Panc1 (cell line): ENCODE results near the gene LRIG2. TPM values are rescaled to one million over a fixed set of nuclear protein-coding genes. Genes with fewer than 3 reads are reported as not detected.

Experiments
- ATAC-seq: fragments of 200-7000 bp; cut with Tn5 transposase; 2 replicates; pipeline ENCODE4 v1.9.1; 2020; ENCODE audit warnings: mild to moderate bottlenecking, moderate library complexity
- BruUV-seq: library from RNA; stranded (reverse); fragments of 400-500 nt; replicated peaks from 2 replicates; lab custom pipeline; 2021; lab: Mats Ljungman, UMichigan
- CTCF ChIA-PET: fragments of 300-600 bp; sonication (Branson Sonifier 250); formaldehyde crosslinking; loops from one replicate; lab custom pipeline; 2022; ENCODE audit warnings: antibody characterized with exemption; lab: Charles Lee
- POLR2A ChIA-PET: fragments of 300-600 bp; sonication (Branson Sonifier 250); formaldehyde crosslinking; loops from one replicate; lab custom pipeline; 2022; ENCODE audit warnings: antibody characterized with exemption; lab: Charles Lee
- DNase-seq: peaks from one replicate; pipeline ENCODE4 v3.0.0-alpha.2; 2010; ENCODE audit warnings: low read depth, low spot score
- H3K27ac ChIP-seq: 2 replicates; pipeline ENCODE4 v1.5.1; 2011; ENCODE audit warnings: mild to moderate bottlenecking, low read length, inconsistent platforms
- H3K27me3 ChIP-seq: fragments of 200-500 bp; sonication (Bioruptor generic); 2 replicates; pipeline ENCODE4 v1.6.0; 2014; ENCODE audit warnings: low read length, inconsistent platforms; ENCODE audit not compliant: control insufficient read depth, insufficient read depth
- H3K36me3 ChIP-seq: fragments of 200-500 bp; sonication (Bioruptor generic); 2 replicates; pipeline ENCODE4 v1.5.1; 2014; ENCODE audit warnings: inconsistent platforms, mild to moderate bottlenecking, low read length, moderate library complexity; ENCODE audit not compliant: control insufficient read depth, insufficient read depth
- H3K4me1 ChIP-seq: 2 replicates; pipeline ENCODE4 v1.5.1; 2011; ENCODE audit warnings: inconsistent platforms, mild to moderate bottlenecking, low read length, moderate library complexity; ENCODE audit not compliant: control insufficient read depth, insufficient read depth
- H3K4me3 ChIP-seq, 2 experiments: 2 replicates each; pipeline ENCODE4 v1.5.1; 2011 to 2012; ENCODE audit warnings: low read depth in 2 of 2, low read length in 2 of 2, mild to moderate bottlenecking in 2 of 2, inconsistent platforms in 1 of 2, moderate library complexity in 1 of 2
- H3K9me3 ChIP-seq: fragments of 200-500 bp; sonication (Bioruptor generic); 2 replicates; pipeline ENCODE4 v1.5.1; 2014; ENCODE audit warnings: low read depth, mild to moderate bottlenecking, inconsistent platforms, low read length, moderate library complexity; ENCODE audit not compliant: control insufficient read depth, insufficient read depth
- POLR2AphosphoS5 ChIP-seq: IDR thresholded peaks from 2 replicates; pipeline ENCODE4 v1.6.1; 2012; ENCODE audit warnings: mild to moderate bottlenecking, low read depth, low read length, moderate library complexity
- SIN3A ChIP-seq: IDR thresholded peaks from 2 replicates; pipeline ENCODE4 v1.6.1; 2012; ENCODE audit warnings: low read depth, mild to moderate bottlenecking, low read length, moderate library complexity, borderline replicate concordance; ENCODE audit not compliant: insufficient read depth
- TCF7L2 ChIP-seq: IDR thresholded peaks from 2 replicates; pipeline ENCODE4 v1.6.1; 2011; ENCODE audit warnings: mild to moderate bottlenecking, low read depth, low read length, inconsistent platforms
- in situ Hi-C: cut with HindIII; loops from 2 replicates; pipeline ENCODE4 v1.10.0; 2016; ENCODE audit warnings: low sequenced_read_pairs, low pct_unique_long_range_greater_than_20kb
- intact Hi-C: fragments of 100-400 bp; cut with micrococcal nuclease; formaldehyde crosslinking; loops from one replicate; pipeline ENCODE4 v1.10.0; 2022; ENCODE audit not compliant: unreplicated experiment
- total RNA-seq: library from RNA; stranded (reverse); gene quantifications from one replicate; pipeline ENCODE4 v1.2.1, GENCODE V29; 2021; ENCODE audit not compliant: unreplicated experiment
- TF ChIP-seq, protein P1 (sequence below), 2 experiments: IDR thresholded peaks; 2 replicates each; pipeline ENCODE4 v1.6.1; 2011 to 2012; ENCODE audit warnings: low read depth in 2 of 2, control low read depth in 1 of 2, low read length in 1 of 2, mild to moderate bottlenecking in 1 of 2, moderate library complexity in 1 of 2; ENCODE audit not compliant: insufficient read depth in 1 of 2
- TF ChIP-seq, protein P2 (sequence below): fragments of 450-650 bp; IDR thresholded peaks from 2 replicates; pipeline ENCODE4 v1.5.1; 2017; ENCODE audit warnings: mild to moderate bottlenecking

LRIG2 gene
- total RNA-seq, 1 experiment from 2014 or later, result 8.9 TPM

DNA sequence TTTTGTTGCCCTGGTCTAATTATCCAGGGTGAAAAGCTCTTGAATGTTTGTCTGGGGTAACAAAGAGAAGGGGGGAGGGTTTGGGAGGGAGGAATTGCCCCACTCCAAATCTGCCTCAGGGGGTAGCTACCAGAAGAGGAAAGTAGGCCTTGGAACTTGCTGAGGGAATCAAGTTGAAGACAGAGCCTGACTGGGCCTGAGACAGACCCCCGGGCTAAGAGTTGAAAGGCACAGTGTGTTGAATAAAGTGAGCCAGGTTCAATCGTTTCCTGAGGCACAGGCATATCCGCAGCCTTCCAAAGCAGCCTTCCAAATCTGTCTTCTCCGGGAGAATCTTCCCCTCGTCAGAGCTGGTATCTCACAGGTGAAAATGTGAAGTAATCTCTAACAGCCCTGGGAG is 96.6 kb downstream of the LRIG2 start:
- BruUV-seq, result no TSS peak
- TF ChIP-seq TCF7L2 (no peak), SIN3A (no peak), POLR2AphosphoS5 (no peak)
- TF ChIP-seq, protein P1, sequence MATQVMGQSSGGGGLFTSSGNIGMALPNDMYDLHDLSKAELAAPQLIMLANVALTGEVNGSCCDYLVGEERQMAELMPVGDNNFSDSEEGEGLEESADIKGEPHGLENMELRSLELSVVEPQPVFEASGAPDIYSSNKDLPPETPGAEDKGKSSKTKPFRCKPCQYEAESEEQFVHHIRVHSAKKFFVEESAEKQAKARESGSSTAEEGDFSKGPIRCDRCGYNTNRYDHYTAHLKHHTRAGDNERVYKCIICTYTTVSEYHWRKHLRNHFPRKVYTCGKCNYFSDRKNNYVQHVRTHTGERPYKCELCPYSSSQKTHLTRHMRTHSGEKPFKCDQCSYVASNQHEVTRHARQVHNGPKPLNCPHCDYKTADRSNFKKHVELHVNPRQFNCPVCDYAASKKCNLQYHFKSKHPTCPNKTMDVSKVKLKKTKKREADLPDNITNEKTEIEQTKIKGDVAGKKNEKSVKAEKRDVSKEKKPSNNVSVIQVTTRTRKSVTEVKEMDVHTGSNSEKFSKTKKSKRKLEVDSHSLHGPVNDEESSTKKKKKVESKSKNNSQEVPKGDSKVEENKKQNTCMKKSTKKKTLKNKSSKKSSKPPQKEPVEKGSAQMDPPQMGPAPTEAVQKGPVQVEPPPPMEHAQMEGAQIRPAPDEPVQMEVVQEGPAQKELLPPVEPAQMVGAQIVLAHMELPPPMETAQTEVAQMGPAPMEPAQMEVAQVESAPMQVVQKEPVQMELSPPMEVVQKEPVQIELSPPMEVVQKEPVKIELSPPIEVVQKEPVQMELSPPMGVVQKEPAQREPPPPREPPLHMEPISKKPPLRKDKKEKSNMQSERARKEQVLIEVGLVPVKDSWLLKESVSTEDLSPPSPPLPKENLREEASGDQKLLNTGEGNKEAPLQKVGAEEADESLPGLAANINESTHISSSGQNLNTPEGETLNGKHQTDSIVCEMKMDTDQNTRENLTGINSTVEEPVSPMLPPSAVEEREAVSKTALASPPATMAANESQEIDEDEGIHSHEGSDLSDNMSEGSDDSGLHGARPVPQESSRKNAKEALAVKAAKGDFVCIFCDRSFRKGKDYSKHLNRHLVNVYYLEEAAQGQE (IDR thresholded peaks at IDR 0.05; ENCODE audit: insufficient read depth in 1 of 2, low read depth in 2 of 2, low read length in 1 of 2), result no peak
- TF ChIP-seq, protein P2, sequence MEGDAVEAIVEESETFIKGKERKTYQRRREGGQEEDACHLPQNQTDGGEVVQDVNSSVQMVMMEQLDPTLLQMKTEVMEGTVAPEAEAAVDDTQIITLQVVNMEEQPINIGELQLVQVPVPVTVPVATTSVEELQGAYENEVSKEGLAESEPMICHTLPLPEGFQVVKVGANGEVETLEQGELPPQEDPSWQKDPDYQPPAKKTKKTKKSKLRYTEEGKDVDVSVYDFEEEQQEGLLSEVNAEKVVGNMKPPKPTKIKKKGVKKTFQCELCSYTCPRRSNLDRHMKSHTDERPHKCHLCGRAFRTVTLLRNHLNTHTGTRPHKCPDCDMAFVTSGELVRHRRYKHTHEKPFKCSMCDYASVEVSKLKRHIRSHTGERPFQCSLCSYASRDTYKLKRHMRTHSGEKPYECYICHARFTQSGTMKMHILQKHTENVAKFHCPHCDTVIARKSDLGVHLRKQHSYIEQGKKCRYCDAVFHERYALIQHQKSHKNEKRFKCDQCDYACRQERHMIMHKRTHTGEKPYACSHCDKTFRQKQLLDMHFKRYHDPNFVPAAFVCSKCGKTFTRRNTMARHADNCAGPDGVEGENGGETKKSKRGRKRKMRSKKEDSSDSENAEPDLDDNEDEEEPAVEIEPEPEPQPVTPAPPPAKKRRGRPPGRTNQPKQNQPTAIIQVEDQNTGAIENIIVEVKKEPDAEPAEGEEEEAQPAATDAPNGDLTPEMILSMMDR, result no peak
- Histone ChIP-seq H3K9me3 (no peaks in the 10 kb centered on the region), H3K36me3 (no peaks in the 10 kb centered on the region), H3K27ac (no peak overlapping the region), H3K4me1 (no peaks in the 10 kb centered on the region), H3K27me3 (no peaks in the 10 kb centered on the region), H3K4me3 (no peak overlapping the region)
- ChIA-PET CTCF (no interaction called here), POLR2A (interaction anchor here (0.6 kb wide), 1 partner anchor 984 kb away, joined by 4 read pairs; no protein-coding TSS in a partner anchor)
- intact Hi-C loops, result no loop called here
- ATAC-seq (no peak), DNase-seq (no peak)
- in situ Hi-C loops, result no loop called here

DNA sequence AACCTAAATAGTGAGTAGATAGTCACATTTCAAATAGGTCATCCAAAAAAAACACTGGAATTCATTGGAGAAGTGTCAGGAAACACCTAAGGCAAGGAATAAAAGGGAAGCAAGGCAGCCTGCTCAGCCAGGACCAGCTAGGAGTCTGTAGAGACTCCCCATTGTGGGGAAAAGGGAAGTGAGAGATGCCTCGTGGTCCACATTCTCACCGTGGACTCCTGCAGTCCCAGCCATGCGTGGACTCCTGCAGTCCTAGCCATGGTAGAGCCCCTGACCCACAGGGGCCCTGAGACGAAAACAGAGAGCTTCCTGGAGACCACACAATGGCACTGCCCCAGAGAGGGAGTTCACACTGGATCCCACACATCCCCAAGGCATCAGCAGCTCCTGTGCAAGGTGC is 97.5 kb downstream of the LRIG2 start:
- ChIA-PET POLR2A (no interaction called here), CTCF (no interaction called here)
- no peak for DNase-seq
- in situ Hi-C loops, result no loop called here
- no TSS peak for BruUV-seq
- H3K36me3 ChIP-seq, result no peaks in the 10 kb centered on the region
- no peaks in the 10 kb centered on the region for H3K4me1 ChIP-seq
- H3K27ac ChIP-seq, result no peak overlapping the region
- H3K9me3 ChIP-seq, result no peaks in the 10 kb centered on the region
- no peak overlapping the region for H3K4me3 ChIP-seq
- no peaks in the 10 kb centered on the region for H3K27me3 ChIP-seq
- TF ChIP-seq, protein P1 (IDR thresholded peaks at IDR 0.05; ENCODE audit: insufficient read depth in 1 of 2, low read depth in 2 of 2, low read length in 1 of 2), result no peak
- TF ChIP-seq POLR2AphosphoS5 (no peak), TCF7L2 (no peak), SIN3A (no peak)
- TF ChIP-seq, protein P2, result no peak
- ATAC-seq, result no peak
- intact Hi-C loops, result no loop called here
